OCI-LY1 (cell line): ENCODE results near the gene LETM1.

ENCODE experiments used
- CTCF ChIP-seq: fragments of 200-600 bp; sonication (generic), shearing (Covaris generic); IDR thresholded peaks from 2 replicates; pipeline ENCODE4 v1.5.1; 2017; ENCODE audit warnings: mild to moderate bottlenecking, antibody characterized with exemption, low read length, moderate library complexity, mixed read lengths
- EZH2 ChIP-seq: fragments of 200-600 bp; sonication (generic), shearing (Covaris generic); IDR thresholded peaks from 2 replicates; pipeline ENCODE4 v1.8.0; 2017; ENCODE audit warnings: borderline replicate concordance, mixed run types, mild to moderate bottlenecking, antibody characterized with exemption, low read length, moderate library complexity, mixed read lengths

GRCh38 chr4:1810765-1811164, 45.2 kb downstream of the LETM1 start:
- no peak for TF ChIP-seq CTCF
- no peak for TF ChIP-seq EZH2
